Natural killer cell (primary cell): Measurements from ENCODE around the gene SMIM22. TPM values are rescaled to one million over a fixed set of nuclear protein-coding genes. Genes with fewer than 3 reads are reported as not detected.

Experiments
- ATAC-seq, 3 donors: fragments of 150-1000 bp in 2 of 3; fragments of 200-7000 bp in 1 of 3; cut with Tn5 transposase; 1 replicate in 1 of 3; 2 replicates in 2 of 3; pipeline ENCODE4 v1.10.0; 2021; ENCODE audit warnings: mild to moderate bottlenecking in 2 of 3, moderate library complexity in 2 of 3
- DNase-seq, 2 donors: peaks; one replicate each; pipeline versions ENCODE4 v3.0.0 to v3.0.0-alpha.2; 2013 to 2021; ENCODE audit warnings: mixed read lengths in 1 of 2
- H3K27ac ChIP-seq: one replicate; pipeline ENCODE4 v1.5.1; 2013; ENCODE audit warnings: mild to moderate bottlenecking, low read length
- H3K27me3 ChIP-seq: one replicate; pipeline ENCODE4 v1.6.1; 2013; ENCODE audit warnings: low read length; ENCODE audit not compliant: control insufficient read depth, insufficient read depth
- H3K36me3 ChIP-seq: one replicate; pipeline ENCODE4 v1.6.1; 2013; ENCODE audit warnings: low read length; ENCODE audit not compliant: control insufficient read depth, insufficient read depth
- H3K4me1 ChIP-seq: one replicate; pipeline ENCODE4 v1.6.1; 2013; ENCODE audit warnings: low read length; ENCODE audit not compliant: control insufficient read depth, insufficient read depth
- H3K4me3 ChIP-seq: one replicate; pipeline ENCODE4 v1.5.1; 2013; ENCODE audit warnings: low read length
- H3K9me3 ChIP-seq: one replicate; pipeline ENCODE4 v1.6.1; 2013; ENCODE audit warnings: low read length; ENCODE audit not compliant: control insufficient read depth, insufficient read depth
- H3K27ac Mint-ChIP-seq, 2 donors: one replicate each; pipeline ENCODE4 v1.8.0; 2022; ENCODE audit warnings: mild to moderate bottlenecking in 2 of 2, mixed read lengths in 2 of 2, moderate library complexity in 1 of 2
- H3K27me3 Mint-ChIP-seq, 2 donors: one replicate each; pipeline ENCODE4 v1.8.0; 2022; ENCODE audit warnings: low read depth in 2 of 2, mixed read lengths in 2 of 2
- H3K36me3 Mint-ChIP-seq: one replicate; pipeline ENCODE4 v1.8.0; 2022; ENCODE audit warnings: mixed read lengths
- H3K4me1 Mint-ChIP-seq, 2 donors: one replicate each; pipeline ENCODE4 v1.8.0; 2022; ENCODE audit warnings: mixed read lengths in 2 of 2
- H3K4me3 Mint-ChIP-seq: one replicate; pipeline ENCODE4 v1.8.0; 2022; ENCODE audit warnings: mild to moderate bottlenecking, moderate library complexity, mixed read lengths
- H3K9me3 Mint-ChIP-seq, 2 donors: one replicate each; pipeline ENCODE4 v1.8.0; 2022; ENCODE audit warnings: mixed read lengths in 2 of 2
- WGBS: methylation state at CpG from one replicate; pipeline ENCODE4 v1.1.7; 2013; ENCODE audit warnings: missing lambda C conversion rate; ENCODE audit not compliant: insufficient coverage; 5-methylcytosine and 5-hydroxymethylcytosine counted together
- intact Hi-C: fragments of 100-400 bp; cut with micrococcal nuclease; formaldehyde crosslinking; loops from one replicate; pipeline ENCODE4 v1.14.2; 2022
- total RNA-seq, 4 donors: library from RNA; stranded (reverse); fragments of 120-200 nt in 1 of 4; gene quantifications; one replicate each; pipeline versions ENCODE4 v1.2.3 to v1.2.4, GENCODE V29; 2013 to 2022
- TF ChIP-seq, protein P1 (sequence below): fragments of 200-600 bp; IDR thresholded peaks from one replicate; pipeline ENCODE4 v1.8.0; 2022; ENCODE audit warnings: antibody characterized with exemption

Gene SMIM22
- total RNA-seq, 3 donors from 2014 or later (not counting 1 experiment from before 2014, with no cell fraction given): not detected

GRCh38 chr16:4792951-4793513 lies 2.1 kb upstream of the SMIM22 start:
- no peak overlapping the region for H3K4me3 Mint-ChIP-seq
- H3K27ac ChIP-seq: no peak overlapping the region
- no peaks in the 10 kb centered on the region for H3K4me1 Mint-ChIP-seq
- no peak overlapping the region for H3K27ac Mint-ChIP-seq
- no peaks in the 10 kb centered on the region for H3K36me3 ChIP-seq
- intact Hi-C loops: no loop called here
- no peak for ATAC-seq
- TF ChIP-seq, protein P1, sequence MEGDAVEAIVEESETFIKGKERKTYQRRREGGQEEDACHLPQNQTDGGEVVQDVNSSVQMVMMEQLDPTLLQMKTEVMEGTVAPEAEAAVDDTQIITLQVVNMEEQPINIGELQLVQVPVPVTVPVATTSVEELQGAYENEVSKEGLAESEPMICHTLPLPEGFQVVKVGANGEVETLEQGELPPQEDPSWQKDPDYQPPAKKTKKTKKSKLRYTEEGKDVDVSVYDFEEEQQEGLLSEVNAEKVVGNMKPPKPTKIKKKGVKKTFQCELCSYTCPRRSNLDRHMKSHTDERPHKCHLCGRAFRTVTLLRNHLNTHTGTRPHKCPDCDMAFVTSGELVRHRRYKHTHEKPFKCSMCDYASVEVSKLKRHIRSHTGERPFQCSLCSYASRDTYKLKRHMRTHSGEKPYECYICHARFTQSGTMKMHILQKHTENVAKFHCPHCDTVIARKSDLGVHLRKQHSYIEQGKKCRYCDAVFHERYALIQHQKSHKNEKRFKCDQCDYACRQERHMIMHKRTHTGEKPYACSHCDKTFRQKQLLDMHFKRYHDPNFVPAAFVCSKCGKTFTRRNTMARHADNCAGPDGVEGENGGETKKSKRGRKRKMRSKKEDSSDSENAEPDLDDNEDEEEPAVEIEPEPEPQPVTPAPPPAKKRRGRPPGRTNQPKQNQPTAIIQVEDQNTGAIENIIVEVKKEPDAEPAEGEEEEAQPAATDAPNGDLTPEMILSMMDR: no peak
- no peaks in the 10 kb centered on the region for H3K27me3 ChIP-seq
- DNase-seq: no peak
- no peak overlapping the region for H3K4me3 ChIP-seq
- no peaks in the 10 kb centered on the region for H3K9me3 ChIP-seq
- peaks cover 0 to 3% of the 10 kb centered on the region in 2 donors for H3K27me3 Mint-ChIP-seq
- no peaks in the 10 kb centered on the region for H3K9me3 Mint-ChIP-seq
- H3K36me3 Mint-ChIP-seq: no peaks in the 10 kb centered on the region
- WGBS: 93% methylated on average over 13 of the region's 13 CpGs
- no peaks in the 10 kb centered on the region for H3K4me1 ChIP-seq

GRCh38 chr16:4795828-4796572 lies 831 bp downstream of the SMIM22 start:
- H3K4me1 Mint-ChIP-seq: peaks cover 0 to 5% of the 10 kb centered on the region in 2 donors
- TF ChIP-seq, protein P1: no peak
- peaks cover 0 to 3% of the 10 kb centered on the region in 2 donors for H3K27me3 Mint-ChIP-seq
- no peak for DNase-seq
- H3K4me3 ChIP-seq: no peak overlapping the region
- 90% methylated on average over 30 of the region's 30 CpGs for WGBS
- H3K4me3 Mint-ChIP-seq: no peak overlapping the region
- no peaks in the 10 kb centered on the region for H3K9me3 Mint-ChIP-seq
- H3K36me3 ChIP-seq: no peaks in the 10 kb centered on the region
- intact Hi-C loops: no loop called here
- H3K36me3 Mint-ChIP-seq: no peaks in the 10 kb centered on the region
- no peak overlapping the region for H3K27ac ChIP-seq
- peaks cover 10% of the 10 kb centered on the region for H3K4me1 ChIP-seq
- no peaks in the 10 kb centered on the region for H3K9me3 ChIP-seq
- no peaks in the 10 kb centered on the region for H3K27me3 ChIP-seq
- H3K27ac Mint-ChIP-seq: no peak overlapping the region
- ATAC-seq: no peak

- no peak overlapping the region for H3K27ac ChIP-seq
- peaks cover 0 to 5% of the 10 kb centered on the region in 2 donors for H3K4me1 Mint-ChIP-seq
- ATAC-seq: no peak
- DNase-seq: no peak
- no peak overlapping the region for H3K27ac Mint-ChIP-seq
- no peaks in the 10 kb centered on the region for H3K36me3 Mint-ChIP-seq
- no peaks in the 10 kb centered on the region for H3K9me3 ChIP-seq
- intact Hi-C loops: no loop called here
- TF ChIP-seq, protein P1: no peak
- no peaks in the 10 kb centered on the region for H3K27me3 ChIP-seq
- H3K4me1 ChIP-seq: peaks cover 21% of the 10 kb centered on the region
- no peak overlapping the region for H3K4me3 Mint-ChIP-seq
- 85% methylated on average over 19 of the region's 21 CpGs for WGBS
- H3K27me3 Mint-ChIP-seq: no peaks in the 10 kb centered on the region
- no peaks in the 10 kb centered on the region for H3K36me3 ChIP-seq
- H3K9me3 Mint-ChIP-seq: no peaks in the 10 kb centered on the region
- H3K4me3 ChIP-seq: no peak overlapping the region
These were observed 2.0 kb downstream of the SMIM22 start for GRCh38 chr16:4796982-4797804.
